HepG2 (cell line): ENCODE results near the gene NOSTRIN. TPM values are rescaled to one million over a fixed set of nuclear protein-coding genes. Genes with fewer than 3 reads are reported as not detected.
A peak's percentile ranks its signal among the peaks of the same experiment; 100 is the strongest.

Experiments used
- ATAC-seq: fragments of 200-7000 bp; cut with Tn5 transposase; 3 replicates; pipeline ENCODE4 v1.9.1; 2020; ENCODE audit warnings: mild to moderate bottlenecking, moderate library complexity
- BruUV-seq: library from RNA; stranded (reverse); fragments of 400-500 nt; replicated peaks from 2 replicates; lab custom pipeline; 2021; lab: Mats Ljungman, UMichigan
- CTCF ChIA-PET: fragments of 300-600 bp; formaldehyde crosslinking; extraction: SDS; loops from one replicate; lab custom pipeline; 2021; ENCODE audit warnings: low total read pairs, inconsistent platforms, low intra/inter-chr PET ratio; lab: Yijun Ruan, JAX
- POLR2A ChIA-PET: fragments of 350-600 bp; sonication (Branson Sonifier 250); formaldehyde crosslinking; loops from one replicate; lab custom pipeline; 2020; ENCODE audit warnings: antibody characterized with exemption, inconsistent platforms; lab: Yijun Ruan, JAX
- DNase-seq: peaks from one replicate; pipeline ENCODE4 v3.0.0-alpha.2; 2015; ENCODE audit warnings: low spot score
- FAIRE-seq: peaks from 3 replicates; lab custom pipeline; 2011; peaks lifted over from hg19 to GRCh38; lab: Jason Lieb, UNC
- H2AFZ ChIP-seq: one replicate; pipeline ENCODE4 v1.6.1; 2011; ENCODE audit warnings: low read length, inconsistent platforms
- H3K27ac ChIP-seq: fragments of 300-600 bp; 3 replicates; pipeline ENCODE4 v1.8.0; 2011; ENCODE audit warnings: mixed run types, mild to moderate bottlenecking, mixed read lengths, low read length, inconsistent platforms; ENCODE audit not compliant: insufficient read depth; ENCODE audit errors: extremely low read length
- H3K27me3 ChIP-seq, 2 experiments: fragments of 200-600 bp in 1 of 2; 2 replicates in 1 of 2; 3 replicates in 1 of 2; pipeline versions ENCODE4 v1.6.0 to v1.8.0; 2011; ENCODE audit warnings: low read length in 2 of 2, mild to moderate bottlenecking in 2 of 2, moderate library complexity in 2 of 2, inconsistent platforms in 1 of 2; ENCODE audit not compliant: insufficient read depth in 2 of 2, control insufficient read depth in 1 of 2
- H3K36me3 ChIP-seq, 2 experiments: fragments of 200-600 bp in 1 of 2; replicated peaks in 1 of 2; 2 replicates in 1 of 2; 3 replicates in 1 of 2; pipeline versions ENCODE4 v1.5.1 to v1.8.0; 2011; ENCODE audit warnings: low read length in 2 of 2, inconsistent platforms in 1 of 2; ENCODE audit not compliant: insufficient read depth in 2 of 2, control insufficient read depth in 1 of 2
- H3K4me1 ChIP-seq: 2 replicates; pipeline ENCODE4 v1.5.1; 2012; ENCODE audit warnings: low read length, inconsistent platforms; ENCODE audit not compliant: insufficient read depth
- H3K4me2 ChIP-seq: 2 replicates; pipeline ENCODE4 v1.6.0; 2011; ENCODE audit warnings: low read depth, low read length, inconsistent platforms
- H3K4me3 ChIP-seq, 3 experiments: fragments of 200-600 bp in 1 of 3; sonication (generic), shearing (Covaris generic) in 1 of 3; replicated peaks in 1 of 3; 2 replicates each; pipeline ENCODE4 v1.5.1; 2011 to 2016; ENCODE audit warnings: low read length in 3 of 3, inconsistent platforms in 2 of 3, low read depth in 2 of 3, mild to moderate bottlenecking in 2 of 3, control low read depth in 1 of 3, mixed read lengths in 1 of 3; ENCODE audit not compliant: insufficient read depth in 1 of 3
- H3K79me2 ChIP-seq: one replicate; pipeline ENCODE4 v1.6.1; 2011; ENCODE audit warnings: low read length, inconsistent platforms; ENCODE audit not compliant: insufficient read depth
- H3K9ac ChIP-seq: 2 replicates; pipeline ENCODE4 v1.6.0; 2011; ENCODE audit warnings: mild to moderate bottlenecking, low read depth, low read length, inconsistent platforms; ENCODE audit not compliant: insufficient read depth
- H3K9me3 ChIP-seq: 2 replicates; pipeline ENCODE4 v1.5.1; 2012; ENCODE audit warnings: mild to moderate bottlenecking, low read length
- H4K20me1 ChIP-seq: 2 replicates; pipeline ENCODE4 v1.6.0; 2011; ENCODE audit warnings: inconsistent platforms, mild to moderate bottlenecking, low read length, moderate library complexity; ENCODE audit not compliant: insufficient read depth
- CREB1 ChIP-seq, 2 experiments: fragments of 450-650 bp in 1 of 2; IDR thresholded peaks; 2 replicates each; pipeline ENCODE4 v1.6.1; 2016 to 2017; ENCODE audit warnings: control low read depth in 1 of 2, mild to moderate bottlenecking in 1 of 2, missing compliant biosample characterization in 1 of 2, missing genetic modification characterization in 1 of 2
- DNMT3B ChIP-seq: conservative IDR thresholded peaks from 2 replicates; pipeline ENCODE4 v1.6.1; 2016; ENCODE audit warnings: missing biosample characterization, control low read depth
- NFE2 ChIP-seq: sonication (generic); formaldehyde crosslinking; IDR thresholded peaks from 2 replicates; pipeline ENCODE4 v1.4.0; 2020; ENCODE audit warnings: missing genetic modification reagents
- NR2C2 ChIP-seq: sonication (generic); formaldehyde crosslinking; IDR thresholded peaks from 2 replicates; pipeline ENCODE4 v1.4.0; 2020; ENCODE audit warnings: missing genetic modification reagents, mild to moderate bottlenecking, moderate library complexity, borderline replicate concordance
- SMARCE1 ChIP-seq: fragments of 450-650 bp; IDR thresholded peaks from 2 replicates; pipeline ENCODE4 v1.6.1; 2017; ENCODE audit warnings: borderline replicate concordance
- TBP ChIP-seq: sonication (generic); formaldehyde crosslinking; IDR thresholded peaks from 2 replicates; pipeline ENCODE4 v1.5.0; 2020; ENCODE audit warnings: missing genetic modification reagents
- ZBTB7B ChIP-seq: sonication (generic); formaldehyde crosslinking; IDR thresholded peaks from 2 replicates; pipeline ENCODE4 v1.4.0; 2020; ENCODE audit warnings: missing genetic modification reagents
- ZNF292 ChIP-seq: sonication (generic); formaldehyde crosslinking; IDR thresholded peaks from 2 replicates; pipeline ENCODE4 v1.8.1; 2022; ENCODE audit warnings: mild to moderate bottlenecking, low read depth, missing genetic modification reagents, borderline replicate concordance
- ZNF879 ChIP-seq: sonication (generic); formaldehyde crosslinking; IDR thresholded peaks from 2 replicates; pipeline ENCODE4 v1.8.1; 2023; ENCODE audit warnings: missing genetic modification reagents
- WGBS: methylation state at CpG from one replicate; pipeline ENCODE4 v1.1.6; 2017; ENCODE audit warnings: low lambda C conversion rate; 5-methylcytosine and 5-hydroxymethylcytosine counted together
- in situ Hi-C: cut with HindIII; loops from 2 replicates; pipeline ENCODE4 v1.10.0; 2017; ENCODE audit warnings: low pct_unique_long_range_greater_than_20kb; ENCODE audit not compliant: extremely low pct_ligation_motif_present
- intact Hi-C: fragments of 100-400 bp; cut with micrococcal nuclease; formaldehyde crosslinking; loops from one replicate; pipeline ENCODE4 v1.10.0; 2022; ENCODE audit not compliant: unreplicated experiment
- polyA plus RNA-seq, 8 experiments: library from polyadenylated mRNA; depleted of rRNA in 3 of 8; stranded (reverse) in 7 of 8; unstranded in 1 of 8; fragments of >200 nt; fragmentation: Illumina TruSeq in 4 of 8; extraction: Trizol in 4 of 8; gene quantifications; 2 replicates each; pipeline versions ENCODE4 v1.2.1 to v1.2.3, GENCODE V29; 2011 to 2016; ENCODE audit warnings: low read depth in 4 of 8, missing spikeins in 1 of 8, mixed read lengths in 1 of 8; ENCODE audit not compliant: insufficient read depth in 1 of 8
- total RNA-seq, 5 experiments: library from RNA; depleted of rRNA; stranded (reverse); fragments of >200 nt; fragmentation: Illumina TruSeq; extraction: Trizol; gene quantifications; 2 replicates each; pipeline ENCODE4 v1.2.3, GENCODE V29; 2016; ENCODE audit warnings: low read depth in 1 of 5
- TF ChIP-seq, protein P1 (sequence below): sonication (generic); formaldehyde crosslinking; IDR thresholded peaks from 2 replicates; pipeline ENCODE4 v1.8.1; 2023; ENCODE audit warnings: mild to moderate bottlenecking, missing genetic modification reagents
- TF ChIP-seq, protein P2 (sequence below): sonication (generic); formaldehyde crosslinking; IDR thresholded peaks from 2 replicates; pipeline ENCODE4 v1.4.0; 2020; ENCODE audit warnings: missing genetic modification reagents
- TF ChIP-seq, protein P3 (sequence below): sonication (generic); formaldehyde crosslinking; IDR thresholded peaks from 2 replicates; pipeline ENCODE4 v1.4.0; 2020; ENCODE audit warnings: missing genetic modification reagents
- TF ChIP-seq, protein P4 (sequence below): fragments of 450-650 bp; IDR thresholded peaks from 2 replicates; pipeline ENCODE4 v1.6.1; 2017

NOSTRIN gene
- total and polyA plus RNA-seq, 2 of the 13 experiments (the other 11 are each of a cell fraction or from before 2014, with no cell fraction given): 0.22 TPM

DNA sequence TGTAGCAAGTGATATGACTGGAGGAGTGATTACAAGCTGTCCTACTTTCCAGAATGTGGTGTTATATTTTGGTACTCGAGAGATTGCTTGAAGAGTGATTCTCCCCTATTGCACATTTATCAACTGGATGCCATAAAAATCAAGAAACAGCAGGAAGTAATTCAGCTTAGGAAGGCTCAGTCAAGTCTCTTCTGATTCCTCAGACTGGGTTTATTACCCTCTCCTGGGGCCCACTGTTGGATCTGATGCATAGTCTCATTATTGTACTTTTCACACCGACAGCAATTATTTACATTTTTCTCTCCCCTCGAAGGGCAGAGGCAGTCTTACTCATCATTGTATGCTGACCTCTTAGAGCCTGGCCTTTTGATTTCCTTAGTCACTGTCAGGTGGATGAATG lies 9.3 kb downstream of the NOSTRIN start (continued):
- TF ChIP-seq, protein P1, sequence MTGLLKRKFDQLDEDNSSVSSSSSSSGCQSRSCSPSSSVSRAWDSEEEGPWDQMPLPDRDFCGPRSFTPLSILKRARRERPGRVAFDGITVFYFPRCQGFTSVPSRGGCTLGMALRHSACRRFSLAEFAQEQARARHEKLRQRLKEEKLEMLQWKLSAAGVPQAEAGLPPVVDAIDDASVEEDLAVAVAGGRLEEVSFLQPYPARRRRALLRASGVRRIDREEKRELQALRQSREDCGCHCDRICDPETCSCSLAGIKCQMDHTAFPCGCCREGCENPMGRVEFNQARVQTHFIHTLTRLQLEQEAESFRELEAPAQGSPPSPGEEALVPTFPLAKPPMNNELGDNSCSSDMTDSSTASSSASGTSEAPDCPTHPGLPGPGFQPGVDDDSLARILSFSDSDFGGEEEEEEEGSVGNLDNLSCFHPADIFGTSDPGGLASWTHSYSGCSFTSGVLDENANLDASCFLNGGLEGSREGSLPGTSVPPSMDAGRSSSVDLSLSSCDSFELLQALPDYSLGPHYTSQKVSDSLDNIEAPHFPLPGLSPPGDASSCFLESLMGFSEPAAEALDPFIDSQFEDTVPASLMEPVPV (CRISPR knock-in tag): no peak
- TF ChIP-seq, protein P2, sequence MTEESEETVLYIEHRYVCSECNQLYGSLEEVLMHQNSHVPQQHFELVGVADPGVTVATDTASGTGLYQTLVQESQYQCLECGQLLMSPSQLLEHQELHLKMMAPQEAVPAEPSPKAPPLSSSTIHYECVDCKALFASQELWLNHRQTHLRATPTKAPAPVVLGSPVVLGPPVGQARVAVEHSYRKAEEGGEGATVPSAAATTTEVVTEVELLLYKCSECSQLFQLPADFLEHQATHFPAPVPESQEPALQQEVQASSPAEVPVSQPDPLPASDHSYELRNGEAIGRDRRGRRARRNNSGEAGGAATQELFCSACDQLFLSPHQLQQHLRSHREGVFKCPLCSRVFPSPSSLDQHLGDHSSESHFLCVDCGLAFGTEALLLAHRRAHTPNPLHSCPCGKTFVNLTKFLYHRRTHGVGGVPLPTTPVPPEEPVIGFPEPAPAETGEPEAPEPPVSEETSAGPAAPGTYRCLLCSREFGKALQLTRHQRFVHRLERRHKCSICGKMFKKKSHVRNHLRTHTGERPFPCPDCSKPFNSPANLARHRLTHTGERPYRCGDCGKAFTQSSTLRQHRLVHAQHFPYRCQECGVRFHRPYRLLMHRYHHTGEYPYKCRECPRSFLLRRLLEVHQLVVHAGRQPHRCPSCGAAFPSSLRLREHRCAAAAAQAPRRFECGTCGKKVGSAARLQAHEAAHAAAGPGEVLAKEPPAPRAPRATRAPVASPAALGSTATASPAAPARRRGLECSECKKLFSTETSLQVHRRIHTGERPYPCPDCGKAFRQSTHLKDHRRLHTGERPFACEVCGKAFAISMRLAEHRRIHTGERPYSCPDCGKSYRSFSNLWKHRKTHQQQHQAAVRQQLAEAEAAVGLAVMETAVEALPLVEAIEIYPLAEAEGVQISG: no peak
- TF ChIP-seq NR2C2 (CRISPR knock-in tag) (no peak), DNMT3B (no peak)
- TF ChIP-seq, all 625 proteins: peak for 0

DNA sequence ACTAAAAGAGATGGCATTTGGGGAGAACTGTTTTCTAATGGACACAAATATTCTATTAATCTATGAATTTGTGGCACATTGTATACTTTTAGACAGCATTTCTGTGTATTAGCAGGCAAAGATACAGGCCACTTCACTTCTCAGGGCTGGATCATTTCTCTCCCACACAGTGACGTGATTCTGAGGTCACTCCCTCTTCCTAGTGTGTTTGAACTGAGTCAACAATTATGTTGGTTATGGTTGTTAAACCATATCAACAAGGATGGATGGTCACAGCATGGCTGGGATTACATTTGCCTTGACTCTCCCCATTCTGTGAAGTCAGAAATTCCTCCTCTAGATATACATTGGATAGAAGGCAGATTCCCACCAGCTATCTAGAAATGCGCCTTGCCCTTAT lies 11.6 kb downstream of the NOSTRIN start:
- no peak overlapping the region for H3K9ac ChIP-seq
- BruUV-seq: no TSS peak
- TF ChIP-seq, protein P3, sequence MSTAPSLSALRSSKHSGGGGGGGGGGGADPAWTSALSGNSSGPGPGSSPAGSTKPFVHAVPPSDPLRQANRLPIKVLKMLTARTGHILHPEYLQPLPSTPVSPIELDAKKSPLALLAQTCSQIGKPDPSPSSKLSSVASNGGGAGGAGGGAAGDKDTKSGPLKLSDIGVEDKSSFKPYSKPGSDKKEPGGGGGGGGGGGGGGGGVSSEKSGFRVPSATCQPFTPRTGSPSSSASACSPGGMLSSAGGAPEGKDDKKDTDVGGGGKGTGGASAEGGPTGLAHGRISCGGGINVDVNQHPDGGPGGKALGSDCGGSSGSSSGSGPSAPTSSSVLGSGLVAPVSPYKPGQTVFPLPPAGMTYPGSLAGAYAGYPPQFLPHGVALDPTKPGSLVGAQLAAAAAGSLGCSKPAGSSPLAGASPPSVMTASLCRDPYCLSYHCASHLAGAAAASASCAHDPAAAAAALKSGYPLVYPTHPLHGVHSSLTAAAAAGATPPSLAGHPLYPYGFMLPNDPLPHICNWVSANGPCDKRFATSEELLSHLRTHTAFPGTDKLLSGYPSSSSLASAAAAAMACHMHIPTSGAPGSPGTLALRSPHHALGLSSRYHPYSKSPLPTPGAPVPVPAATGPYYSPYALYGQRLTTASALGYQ (CRISPR knock-in tag): no peak
- TF ChIP-seq TBP (CRISPR knock-in tag) (no peak), NFE2 (CRISPR knock-in tag) (no peak), ZBTB7B (no peak), ZNF879 (no peak), CREB1 (IDR thresholded peaks at IDR 0.05) (peak; percentile 49; the same call in 1 of the 2 replicates), CREB1 (CRISPR knock-in tag; IDR thresholded peaks at IDR 0.05) (no peak), SMARCE1 (no peak), ZNF292 (CRISPR knock-in tag) (no peak)
- TF ChIP-seq, protein P4, sequence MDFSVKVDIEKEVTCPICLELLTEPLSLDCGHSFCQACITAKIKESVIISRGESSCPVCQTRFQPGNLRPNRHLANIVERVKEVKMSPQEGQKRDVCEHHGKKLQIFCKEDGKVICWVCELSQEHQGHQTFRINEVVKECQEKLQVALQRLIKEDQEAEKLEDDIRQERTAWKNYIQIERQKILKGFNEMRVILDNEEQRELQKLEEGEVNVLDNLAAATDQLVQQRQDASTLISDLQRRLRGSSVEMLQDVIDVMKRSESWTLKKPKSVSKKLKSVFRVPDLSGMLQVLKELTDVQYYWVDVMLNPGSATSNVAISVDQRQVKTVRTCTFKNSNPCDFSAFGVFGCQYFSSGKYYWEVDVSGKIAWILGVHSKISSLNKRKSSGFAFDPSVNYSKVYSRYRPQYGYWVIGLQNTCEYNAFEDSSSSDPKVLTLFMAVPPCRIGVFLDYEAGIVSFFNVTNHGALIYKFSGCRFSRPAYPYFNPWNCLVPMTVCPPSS: no peak
- ChIA-PET CTCF (no interaction called here), POLR2A (no interaction called here)
- H3K4me1 ChIP-seq: peaks cover 12% of the 10 kb centered on the region
- intact Hi-C loops: no loop called here
- no peak overlapping the region for H3K4me3 ChIP-seq
- no peak overlapping the region for H3K4me2 ChIP-seq
- H3K36me3 ChIP-seq: no peaks in the 10 kb centered on the region
- no peak for DNase-seq
- no peak overlapping the region for H2AFZ ChIP-seq
- no peaks in the 10 kb centered on the region for H3K27me3 ChIP-seq
- H3K9me3 ChIP-seq: no peaks in the 10 kb centered on the region
- no peaks in the 10 kb centered on the region for H4K20me1 ChIP-seq
- no peak overlapping the region for H3K27ac ChIP-seq
- ATAC-seq: no peak
- H3K79me2 ChIP-seq: no peaks in the 10 kb centered on the region
- no peak for FAIRE-seq
- in situ Hi-C loops: no loop called here
- WGBS: 55% methylated on average over 2 of the region's 2 CpGs
